Measurements from ENCODE around the gene PI4K2A. TPM values are rescaled to one million over a fixed set of nuclear protein-coding genes. Genes with fewer than 3 reads are reported as not detected.
"Not testable (repeated sequence)": the region's sequence is repeated elsewhere in the genome, so short reads cannot be mapped to it uniquely, and the experiment has no call there.

The PI4K2A gene
- total RNA-seq, 2 donors from 2014 or later = 13.8 to 15.9 TPM

DNA sequence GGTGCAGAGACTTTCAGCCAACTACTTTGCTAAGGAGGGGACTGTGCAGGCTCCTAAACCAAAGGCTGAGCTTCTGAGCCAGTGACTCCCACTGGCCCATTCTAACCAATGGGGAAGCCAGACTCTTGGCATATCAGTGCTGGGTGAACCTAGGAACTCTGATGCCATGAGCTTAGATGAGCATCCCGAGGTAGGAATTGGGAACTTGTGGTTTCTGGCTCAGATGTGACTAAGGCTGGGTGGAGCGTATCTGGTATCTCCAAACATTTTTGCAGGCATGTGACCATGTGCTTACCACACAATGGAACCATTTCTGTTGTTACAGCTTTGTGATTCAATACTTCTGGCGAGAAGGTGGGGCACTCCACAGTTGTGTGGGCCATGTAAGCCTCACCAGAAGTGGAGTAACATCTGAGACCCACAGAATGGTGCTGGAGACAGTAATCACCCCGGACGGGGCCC lies 49.1 kb downstream of the PI4K2A start:
- DNase-seq (ENCODE audit: low spot score) = no peak
- intact Hi-C loops (cut with DNase I) = loop anchor here in 1 of 2 donors (5.0 kb wide), 1 partner anchor 48 kb away; the partner anchor contains the start of gene ZFYVE27

DNA sequence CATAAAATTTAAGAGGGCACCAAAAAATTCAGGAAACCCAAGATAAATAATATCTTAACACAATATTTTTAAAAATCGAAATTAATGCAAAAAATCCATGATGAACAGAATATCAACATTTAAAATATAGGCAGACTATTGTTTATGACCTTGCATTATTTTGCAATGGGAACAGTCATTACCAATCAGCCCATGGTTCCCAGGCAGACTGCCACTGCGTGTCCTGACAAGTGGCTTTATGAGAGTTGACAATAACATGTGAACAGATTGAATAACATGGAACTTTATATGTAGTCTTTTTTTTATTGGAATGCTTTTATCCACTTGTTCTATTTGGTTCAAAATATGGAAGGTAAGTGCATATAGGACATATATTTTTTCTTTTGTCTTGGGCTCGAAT lies 49.7 kb downstream of the PI4K2A start:
- DNase-seq (ENCODE audit: low spot score) = no peak
- intact Hi-C loops (cut with DNase I) = no loop called here

DNA sequence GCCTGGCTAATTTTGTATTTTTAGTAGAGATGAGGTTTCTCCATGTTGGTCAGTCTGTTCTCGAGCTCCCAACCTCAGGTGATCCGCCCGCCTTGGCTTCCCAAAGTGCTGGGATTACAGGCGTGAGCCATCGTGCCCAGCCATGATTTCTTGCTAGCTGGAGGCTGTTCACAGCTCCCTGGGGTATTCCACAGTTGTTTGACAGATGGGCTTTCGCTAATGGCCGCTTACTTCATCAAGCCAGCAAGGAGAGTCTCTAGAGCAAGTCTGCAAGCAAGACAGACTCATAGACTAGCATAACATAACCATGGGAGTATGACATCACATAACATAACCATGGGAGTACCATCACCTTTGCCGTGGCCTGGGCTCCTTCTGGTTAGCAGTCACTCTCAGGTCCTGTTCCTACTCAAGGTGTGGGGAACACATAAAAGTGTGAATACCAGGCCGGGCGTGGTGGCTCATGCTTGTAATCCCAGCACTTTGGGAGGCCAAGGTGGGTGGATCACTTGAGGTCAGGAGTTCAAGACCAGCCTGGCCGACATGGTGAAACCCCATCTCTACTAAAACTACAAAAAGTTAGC lies 57.7 kb downstream of the PI4K2A start:
- intact Hi-C loops (cut with DNase I) = not testable (repeated sequence)
- DNase-seq (ENCODE audit: low spot score) = peak; percentile 58

DNA sequence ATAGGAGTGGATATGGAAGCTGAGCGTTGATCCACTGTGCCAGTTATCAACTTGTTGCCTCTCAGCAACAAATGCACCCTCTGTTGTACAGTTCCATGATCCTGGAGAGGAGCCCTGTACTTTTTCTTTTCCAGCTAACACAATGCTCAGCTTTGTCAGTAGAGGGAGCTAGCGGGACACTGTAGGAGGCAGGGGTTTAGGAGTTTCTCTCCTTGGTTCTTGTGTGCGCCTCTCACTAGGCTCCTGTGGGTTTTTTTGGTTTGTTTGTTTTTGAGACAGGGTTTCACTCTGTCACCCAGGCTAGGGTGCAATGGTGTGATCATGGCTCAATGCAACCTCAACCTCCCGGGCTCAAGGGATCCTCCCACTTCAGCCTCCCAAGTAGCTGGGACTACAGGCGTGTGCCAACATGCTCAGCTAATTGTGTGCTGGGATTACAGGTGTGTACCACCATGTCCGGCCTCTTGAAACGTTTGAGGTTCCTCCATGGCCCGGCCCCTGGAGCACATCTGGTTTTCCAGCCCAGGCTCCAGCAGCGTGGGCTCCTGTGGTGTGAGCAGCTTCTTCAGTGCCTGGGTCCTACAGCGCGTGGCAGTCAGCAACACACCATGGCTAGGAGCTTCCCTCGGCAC lies 61.1 kb downstream of the PI4K2A start:
- intact Hi-C loops (cut with DNase I) = loop anchor here in 1 of 2 donors (1.0 kb wide), 1 partner anchor 25 kb away; no protein-coding TSS in a partner anchor
- DNase-seq (ENCODE audit: low spot score) = no peak

DNA sequence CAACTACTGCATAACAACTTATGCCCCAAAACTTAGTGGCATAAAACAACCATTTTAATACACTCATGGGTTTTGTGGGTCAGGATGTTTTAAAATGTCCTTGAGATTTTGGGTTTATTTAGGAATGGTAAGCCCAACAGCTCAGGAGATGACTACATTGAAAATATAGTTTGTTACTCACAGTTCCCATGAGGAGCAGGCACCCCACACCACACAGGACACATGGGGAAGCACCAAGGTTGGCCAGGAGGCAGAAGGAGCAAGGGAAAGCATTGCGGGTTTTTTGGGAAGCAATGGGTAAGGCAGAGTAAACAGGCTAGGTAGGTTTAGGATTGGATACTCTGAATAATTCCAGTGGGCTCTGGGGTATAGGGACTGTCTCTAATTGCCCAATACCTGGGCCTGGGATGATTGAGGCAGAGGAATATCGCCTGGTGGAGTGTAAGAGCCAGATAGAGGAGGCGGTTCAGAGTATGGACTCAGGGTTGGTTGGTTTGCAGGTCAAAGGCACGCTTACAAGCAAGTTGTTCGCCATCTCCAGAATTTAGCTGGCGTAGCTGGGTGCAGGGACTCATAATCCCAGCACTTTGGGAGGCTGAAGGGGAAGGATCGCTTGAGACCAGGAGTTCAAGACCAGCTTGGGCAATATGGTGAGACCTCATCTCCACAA lies 63.1 kb downstream of the PI4K2A start:
- DNase-seq (ENCODE audit: low spot score) = no peak
- intact Hi-C loops (cut with DNase I) = loop anchor here in 1 of 2 donors (1.0 to 2.0 kb wide), 2 partner anchors 27 kb away; no protein-coding TSS in a partner anchor

DNA sequence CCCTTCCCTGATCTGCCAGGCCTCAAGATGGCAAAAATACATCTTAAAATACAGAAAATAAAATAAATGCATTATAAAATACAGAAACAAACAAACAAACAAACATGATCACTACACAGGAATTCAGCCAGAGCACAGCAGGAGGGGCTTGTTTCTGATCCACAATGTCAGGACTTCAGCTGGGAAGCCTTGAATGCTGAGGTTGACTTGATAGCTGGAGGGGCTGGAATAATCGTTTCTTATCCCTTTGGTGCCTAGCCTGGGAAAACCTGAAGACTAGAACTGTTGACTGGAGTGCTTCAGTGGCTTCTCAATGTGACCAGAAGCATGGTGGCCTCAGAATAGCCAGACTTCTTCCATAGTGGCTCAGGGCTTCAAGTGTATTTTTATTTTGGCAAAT lies 63.9 kb downstream of the PI4K2A start:
- no peak for DNase-seq (ENCODE audit: low spot score)
- intact Hi-C loops (cut with DNase I) = loop anchor here in 1 of 2 donors (2.0 kb wide), 1 partner anchor 26 kb away; no protein-coding TSS in a partner anchor

DNA sequence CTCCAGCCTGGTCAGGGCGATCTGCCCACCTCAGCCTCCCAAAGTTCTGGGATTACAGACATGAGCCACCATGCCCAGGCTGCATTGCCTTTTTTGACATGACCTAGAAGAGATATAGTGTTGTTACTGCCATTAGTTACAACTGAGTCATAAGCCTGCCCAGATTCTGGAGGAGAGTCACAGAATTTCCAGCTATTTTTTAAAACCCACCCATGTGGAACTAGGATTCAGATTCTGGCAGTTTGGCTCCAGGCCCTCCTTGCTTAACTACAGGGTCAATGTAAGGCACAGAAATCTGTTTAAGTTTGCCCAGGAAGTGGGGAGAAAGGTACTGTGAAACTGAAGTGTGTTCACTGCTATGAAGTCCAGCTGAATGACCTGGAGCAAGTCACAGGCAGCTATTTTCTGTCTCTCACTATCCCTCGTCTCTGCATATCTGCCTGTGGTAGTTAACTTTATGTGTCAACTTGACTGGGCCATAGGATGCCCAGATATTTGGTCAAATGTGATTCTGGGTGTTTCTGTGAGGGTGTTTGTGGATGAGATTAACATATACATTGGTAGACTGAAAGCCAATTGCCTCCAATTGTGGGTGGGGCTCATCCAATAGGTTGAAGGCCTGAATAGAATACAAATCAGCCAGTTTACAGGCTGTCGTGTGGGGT lies 64.7 kb downstream of the PI4K2A start:
- no peak for DNase-seq (ENCODE audit: low spot score)

DNA sequence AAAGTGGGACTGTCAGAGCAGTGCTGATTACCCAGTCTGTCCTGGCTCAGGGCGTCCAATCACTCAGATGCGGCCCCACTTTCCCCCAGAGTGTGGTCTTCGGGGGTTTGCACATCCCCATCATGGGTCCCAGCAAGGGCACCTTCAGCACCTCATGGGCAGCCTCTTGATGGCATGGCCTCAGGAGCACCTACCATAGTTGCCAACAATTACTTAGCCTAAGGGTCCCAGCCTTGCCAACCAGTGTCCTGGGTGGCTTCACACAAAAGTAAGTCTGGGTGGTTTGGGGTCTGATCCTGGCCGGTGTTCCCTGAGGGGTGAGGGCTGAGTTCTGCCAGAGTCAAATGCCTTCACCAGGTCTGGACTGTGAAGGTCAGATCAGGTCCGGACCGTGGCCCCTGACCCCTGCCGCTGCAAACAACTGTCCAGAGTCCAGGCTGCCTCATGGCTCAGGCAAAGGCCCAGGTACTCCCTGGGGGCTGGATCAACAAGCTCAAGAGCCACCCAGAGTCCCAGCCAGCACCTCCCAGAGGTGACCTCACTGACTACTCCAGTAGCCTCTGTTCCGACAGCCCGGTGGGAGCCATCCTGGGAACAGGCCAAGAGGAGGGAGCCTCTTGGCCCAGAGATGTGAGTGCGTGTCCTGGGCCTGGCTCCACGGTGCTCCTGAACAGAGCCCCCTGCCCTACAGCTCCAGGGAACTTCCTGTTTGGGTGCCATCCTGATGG lies 66.8 kb downstream of the PI4K2A start:
- no peak for DNase-seq (ENCODE audit: low spot score)
- intact Hi-C loops (cut with DNase I) = no loop called here

More for the DNA sequence above, 64.7 kb downstream of the PI4K2A start:
- intact Hi-C loops (cut with DNase I) = loop anchor here in 1 of 2 donors (2.0 kb wide), 1 partner anchor 26 kb away; no protein-coding TSS in a partner anchor

DNA sequence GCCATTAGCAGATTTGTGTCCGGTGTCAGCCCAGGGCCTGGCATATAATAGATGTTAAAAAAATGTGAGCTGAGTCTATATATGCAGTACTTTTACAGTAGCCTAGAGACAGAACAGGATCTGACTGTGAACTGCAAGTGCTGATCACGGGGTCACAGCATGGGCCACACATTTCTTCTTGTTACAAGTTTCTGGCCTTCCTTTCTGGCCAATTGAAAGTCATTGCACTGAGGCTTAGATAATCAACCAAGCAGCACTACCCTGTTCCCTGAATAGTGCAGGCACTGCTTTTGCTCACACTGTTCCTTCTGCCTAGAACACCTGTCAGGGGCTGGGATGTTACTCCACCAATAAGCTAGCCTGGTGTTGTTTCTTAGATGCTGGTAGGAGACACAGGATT lies 67.7 kb downstream of the PI4K2A start:
- DNase-seq (ENCODE audit: low spot score) = no peak

DNA sequence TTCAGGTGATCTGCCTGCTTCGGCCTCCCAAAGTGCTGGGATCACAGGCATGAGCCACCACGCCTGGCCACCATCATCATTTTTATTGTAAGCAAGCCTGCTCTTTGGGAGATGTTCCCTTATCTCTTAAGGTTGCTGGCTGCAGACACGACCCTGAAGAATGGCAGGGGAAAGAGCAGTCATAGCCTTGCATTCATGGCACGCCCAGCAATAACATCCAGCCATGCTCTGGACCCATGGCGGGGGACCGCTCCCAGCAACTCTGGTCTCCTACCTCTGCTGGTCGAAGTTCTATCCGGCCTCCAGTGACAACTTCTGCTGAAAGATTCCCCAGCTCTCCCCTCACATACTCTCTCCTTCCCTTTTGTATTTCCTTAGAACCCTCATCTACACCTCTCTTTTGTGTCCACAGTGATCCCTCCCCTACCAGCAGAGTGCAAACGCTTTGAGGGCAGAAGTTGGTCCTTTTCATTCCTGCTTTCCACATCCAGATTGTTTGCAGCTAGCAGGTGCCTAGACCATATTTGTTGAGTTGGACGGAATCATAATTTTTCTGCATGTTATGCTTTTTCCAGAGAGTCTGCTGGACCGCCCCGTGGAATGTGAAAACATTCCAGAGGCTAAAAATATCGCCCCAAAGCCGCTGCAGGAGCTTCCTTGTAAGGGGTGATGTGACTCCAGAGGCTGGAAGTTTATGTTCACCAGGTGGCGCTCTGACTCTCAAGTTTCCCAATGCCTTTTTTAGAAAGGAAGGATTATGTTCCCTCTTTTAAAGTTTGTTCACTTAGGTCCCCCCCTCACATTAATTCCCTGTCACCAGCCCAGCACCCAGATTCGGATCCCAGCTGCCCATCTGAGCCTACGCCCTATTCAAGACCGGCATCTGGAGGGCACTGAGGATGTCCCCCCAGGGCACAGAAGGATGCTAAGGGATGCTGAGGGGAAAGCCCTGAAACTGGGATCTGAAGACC lies 68.8 kb downstream of the PI4K2A start:
- DNase-seq (ENCODE audit: low spot score) = peak; percentile 88
- intact Hi-C loops (cut with DNase I) = no loop called here

More for the DNA sequence above, 67.7 kb downstream of the PI4K2A start:
- intact Hi-C loops (cut with DNase I) = no loop called here

DNA sequence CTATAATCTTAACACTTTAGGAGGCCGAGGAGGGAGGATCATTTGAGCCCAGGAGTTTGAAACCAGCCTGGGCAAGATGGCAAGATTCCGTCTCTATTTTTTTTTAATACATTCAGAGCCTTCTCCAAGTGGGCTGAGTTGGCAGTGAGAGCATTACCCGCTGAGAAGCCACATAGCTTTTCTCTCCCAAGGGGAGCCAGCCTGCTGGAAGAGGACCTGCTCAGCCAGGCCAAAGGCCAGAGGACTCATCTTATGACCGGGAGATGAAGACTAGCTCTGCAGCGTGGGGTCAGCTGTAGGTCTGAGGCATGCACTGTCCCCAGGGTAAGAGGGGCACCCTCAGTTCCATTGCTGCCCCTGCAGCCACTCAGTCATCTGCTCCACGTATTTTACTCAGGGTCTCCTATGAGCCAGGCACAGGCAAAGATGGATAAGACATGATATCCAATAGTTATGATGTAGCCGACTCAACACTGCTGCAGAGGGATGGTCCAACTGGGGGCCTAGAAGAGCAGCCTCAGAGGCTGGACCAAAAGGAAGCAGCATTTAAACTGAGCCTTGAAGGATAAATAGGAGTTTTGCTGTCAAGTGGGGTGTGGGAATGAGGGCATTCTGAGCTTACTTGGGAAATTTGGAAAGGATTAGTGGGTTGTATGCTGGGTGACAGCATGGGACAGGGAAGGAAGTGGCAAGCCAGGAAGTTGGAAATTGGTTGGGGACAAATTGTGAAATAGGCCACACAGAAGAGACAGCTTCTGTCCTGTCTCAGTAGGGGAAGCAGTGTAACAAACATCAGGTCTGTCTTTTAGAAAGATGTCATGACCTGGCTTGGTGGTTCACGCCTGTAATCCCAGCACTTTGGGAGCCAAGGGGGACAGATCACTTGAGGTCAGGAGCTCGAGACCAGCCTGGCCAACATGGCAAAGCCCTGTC lies 71.4 kb downstream of the PI4K2A start:
- DNase-seq (ENCODE audit: low spot score) = no peak
- intact Hi-C loops (cut with DNase I) = no loop called here

DNA sequence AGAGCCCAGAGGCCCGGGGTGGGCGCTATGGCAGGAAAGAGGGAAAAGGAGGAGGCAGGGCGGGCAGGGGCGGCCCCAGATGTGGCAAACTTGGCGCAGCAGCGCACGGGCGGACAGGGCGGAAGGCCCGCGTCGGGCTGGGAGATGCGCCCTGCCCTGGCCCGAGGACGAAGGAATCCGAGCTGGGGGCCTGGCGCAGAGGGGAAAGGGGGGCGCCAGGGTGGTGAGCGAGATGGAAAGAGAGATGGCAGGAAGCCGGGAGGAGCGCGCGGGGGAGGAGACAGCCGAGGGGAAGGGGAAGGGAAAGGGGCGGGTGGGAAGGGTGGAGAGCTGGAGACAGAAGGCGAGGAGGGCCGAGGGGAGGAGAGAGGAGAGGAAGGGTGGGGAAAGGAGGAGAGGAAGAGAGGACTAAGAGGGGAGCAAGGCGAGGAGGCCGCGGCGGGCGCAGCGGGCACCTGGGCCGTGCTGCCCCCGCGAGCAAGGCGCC lies 72.9 kb downstream of the PI4K2A start, which contains the start of gene MARVELD1:
Gene MARVELD1 (plus strand): TSS at position 392 of the 487 bp plus-strand sequence. CDS start 147 bp downstream, outside the sequence.
- DNase-seq (ENCODE audit: low spot score) = peak; percentile 95

DNA sequence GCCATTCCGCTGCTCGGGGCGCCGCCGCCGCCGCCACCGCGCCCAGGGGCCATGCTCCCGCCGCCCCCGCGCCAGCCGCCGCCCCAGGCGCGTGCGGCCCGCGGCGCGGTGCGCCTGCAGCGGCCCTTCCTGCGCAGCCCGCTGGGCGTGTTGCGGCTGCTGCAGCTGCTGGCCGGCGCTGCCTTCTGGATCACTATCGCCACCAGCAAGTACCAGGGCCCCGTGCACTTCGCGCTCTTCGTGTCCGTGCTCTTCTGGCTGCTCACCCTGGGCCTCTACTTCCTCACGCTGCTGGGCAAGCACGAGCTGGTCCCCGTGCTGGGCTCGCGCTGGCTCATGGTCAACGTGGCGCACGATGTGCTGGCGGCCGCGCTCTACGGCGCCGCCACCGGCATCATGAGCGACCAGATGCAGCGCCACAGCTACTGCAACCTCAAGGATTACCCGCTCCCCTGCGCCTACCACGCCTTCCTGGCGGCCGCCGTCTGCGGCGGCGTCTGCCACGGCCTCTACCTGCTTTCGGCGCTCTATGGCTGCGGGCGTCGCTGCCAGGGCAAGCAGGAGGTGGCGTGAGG lies 73.4 kb downstream of the PI4K2A start:
- DNase-seq (ENCODE audit: low spot score) = peak; percentile 94
- intact Hi-C loops (cut with DNase I) = no loop called here

More for the DNA sequence above, 72.9 kb downstream of the PI4K2A start, which contains the start of gene MARVELD1:
- intact Hi-C loops (cut with DNase I) = no loop called here

DNA sequence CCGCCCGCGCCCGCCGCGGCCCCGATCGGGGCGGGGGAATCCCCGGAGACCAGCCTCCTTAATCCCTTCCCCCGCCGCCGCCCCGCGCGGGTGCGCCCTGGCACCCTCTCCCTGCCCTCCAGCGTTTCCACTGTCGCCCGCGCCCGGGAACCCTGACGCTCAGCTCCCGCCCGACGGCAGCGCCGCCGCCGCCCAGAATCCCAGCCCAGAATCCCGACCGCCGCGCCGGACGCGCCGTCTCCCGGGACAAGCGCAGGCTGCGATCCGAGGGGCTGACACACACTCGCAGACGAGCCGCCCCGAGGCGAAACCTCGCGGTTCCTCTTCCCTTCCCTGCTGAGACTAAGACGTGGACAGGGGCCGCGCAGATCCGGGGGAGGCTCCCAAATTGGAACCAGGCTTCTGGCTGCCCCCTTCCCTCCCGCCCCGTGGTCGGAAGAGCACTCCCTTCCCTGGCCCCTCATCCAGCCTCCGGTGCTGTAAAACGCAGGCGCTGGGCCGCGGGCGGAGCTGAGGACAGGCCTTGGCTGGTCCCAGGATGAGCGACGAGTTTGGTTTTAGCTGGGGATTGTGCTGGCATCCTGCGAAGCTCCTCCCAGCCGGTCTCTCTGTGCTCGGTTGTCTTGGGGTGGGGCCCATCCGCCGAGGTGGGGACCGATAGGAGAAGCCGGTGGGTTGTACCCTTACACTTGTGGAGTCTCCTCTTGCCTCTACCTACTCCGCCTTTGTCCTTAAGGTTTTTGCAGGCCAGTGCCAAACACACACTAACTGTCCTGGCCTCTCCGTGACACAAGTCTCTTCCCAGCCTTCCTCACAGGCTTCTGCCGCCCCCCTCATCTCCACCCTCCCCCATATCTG lies 74.2 kb downstream of the PI4K2A start:
- peak; percentile 94 for DNase-seq (ENCODE audit: low spot score)
- intact Hi-C loops (cut with DNase I) = no loop called here

DNA sequence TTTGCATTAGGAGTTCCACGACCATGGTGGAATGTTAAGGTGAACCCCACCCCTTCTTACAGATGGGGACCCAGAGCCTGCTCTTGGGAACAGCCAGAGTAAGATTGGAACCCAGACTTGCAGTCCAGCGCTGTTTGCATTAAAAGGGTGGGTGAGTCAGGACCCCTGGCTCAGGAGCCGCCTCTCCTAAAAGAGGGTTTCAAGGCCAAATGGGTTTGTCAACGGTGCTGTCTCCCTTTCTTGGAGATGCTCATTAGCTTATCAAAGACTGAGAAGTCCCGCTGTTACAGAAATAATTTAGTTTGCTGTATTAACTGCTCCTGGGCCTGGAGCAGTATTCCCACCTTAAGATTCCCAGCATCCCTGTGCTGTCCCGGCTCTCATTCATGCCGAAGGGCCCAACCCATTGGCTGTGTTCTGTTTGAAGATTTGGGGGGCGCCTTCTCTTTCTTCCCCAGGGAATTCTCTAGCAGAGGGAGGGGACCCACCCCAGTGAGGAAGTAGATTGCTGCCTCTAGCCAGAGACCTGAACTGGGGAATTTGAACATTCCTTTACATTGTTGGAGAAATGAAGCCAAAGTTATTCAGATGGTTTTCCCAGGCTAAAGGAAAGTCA lies 74.9 kb downstream of the PI4K2A start:
- intact Hi-C loops (cut with DNase I) = no loop called here

More for the DNA sequence above, 74.9 kb downstream of the PI4K2A start:
- no peak for DNase-seq (ENCODE audit: low spot score)

All from posterior vena cava (tissue), 2 donors.